Raji (cell line): ENCODE data around the gene GTF3A.

Source experiments
- POLR2A ChIP-seq: IDR thresholded peaks from 2 replicates; pipeline ENCODE4 v1.6.1; 2011; ENCODE audit warnings: low read depth, low read length, control low read depth; ENCODE audit not compliant: insufficient read depth

GTF3A gene

DNA sequence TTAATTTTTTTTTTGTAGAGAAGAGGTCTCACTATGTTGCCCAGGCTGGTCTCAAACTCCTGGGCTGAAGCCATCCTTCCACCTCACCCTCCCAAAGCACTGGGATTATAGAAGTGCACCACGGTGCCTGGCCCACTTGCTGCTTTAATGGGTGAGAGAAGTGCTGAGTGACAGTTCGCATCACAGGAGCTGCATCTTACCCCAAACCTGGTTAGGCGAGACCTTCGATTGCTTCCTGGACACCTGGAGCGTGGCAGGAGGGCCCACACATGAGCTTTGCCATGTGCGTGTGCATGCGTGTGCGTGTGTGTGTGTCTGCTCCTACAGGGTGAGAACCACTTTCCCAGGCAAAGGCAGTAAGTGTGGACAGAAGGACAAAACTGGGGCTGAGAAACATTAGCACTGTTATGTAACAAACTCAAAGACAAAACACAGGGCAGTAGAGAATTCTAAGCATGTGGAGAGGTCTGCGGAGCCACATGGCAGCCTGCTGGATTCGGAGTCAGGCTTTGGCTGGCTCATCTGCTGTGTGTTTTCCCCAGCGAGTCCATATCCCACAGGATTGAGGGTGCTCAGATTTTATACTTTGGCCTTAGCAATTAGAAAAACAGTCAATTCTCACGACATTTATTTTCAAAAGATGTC, 37.6 kb downstream of the GTF3A start:
- TF ChIP-seq POLR2A, result no peak

DNA sequence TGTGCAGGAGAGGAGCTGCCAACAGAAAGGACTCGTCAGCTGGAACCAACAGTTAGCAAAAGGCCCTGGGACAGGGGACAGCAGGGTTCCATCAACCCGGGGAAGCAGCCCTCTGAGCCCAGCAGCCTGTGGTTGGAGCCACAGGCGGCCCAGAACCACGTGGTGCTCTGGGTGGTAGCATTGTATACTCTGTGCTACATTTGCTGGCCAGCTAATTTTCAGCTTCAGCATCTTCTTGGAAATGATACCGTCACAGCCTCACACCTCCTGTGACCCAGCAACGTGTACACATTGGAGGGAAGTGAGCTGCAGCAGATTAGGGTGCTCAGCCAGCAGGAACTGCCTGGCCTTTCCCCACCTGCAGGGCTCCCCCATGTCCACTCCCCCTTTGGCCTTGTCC, 39.1 kb downstream of the GTF3A start:
- no peak for TF ChIP-seq POLR2A

DNA sequence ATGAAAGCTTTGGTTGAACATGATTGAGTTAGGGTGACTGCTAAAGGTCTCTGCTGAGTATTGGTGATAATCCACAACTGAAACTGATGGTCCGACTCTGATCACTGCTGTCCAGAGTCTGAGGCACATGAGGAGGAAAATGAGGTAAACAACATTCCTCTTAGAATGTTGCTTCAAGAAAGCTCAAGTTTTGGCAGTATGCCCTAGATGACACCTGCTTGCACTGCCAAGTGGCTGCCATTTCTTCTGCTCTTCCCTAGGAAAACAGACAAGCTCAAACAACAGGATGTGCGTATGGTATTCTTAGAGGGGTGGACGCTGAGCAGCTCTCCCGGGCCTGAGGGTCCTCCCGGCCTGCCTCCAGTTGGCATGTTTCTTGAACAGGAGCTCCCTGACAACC, 41.2 kb downstream of the GTF3A start:
- TF ChIP-seq POLR2A, result no peak

DNA sequence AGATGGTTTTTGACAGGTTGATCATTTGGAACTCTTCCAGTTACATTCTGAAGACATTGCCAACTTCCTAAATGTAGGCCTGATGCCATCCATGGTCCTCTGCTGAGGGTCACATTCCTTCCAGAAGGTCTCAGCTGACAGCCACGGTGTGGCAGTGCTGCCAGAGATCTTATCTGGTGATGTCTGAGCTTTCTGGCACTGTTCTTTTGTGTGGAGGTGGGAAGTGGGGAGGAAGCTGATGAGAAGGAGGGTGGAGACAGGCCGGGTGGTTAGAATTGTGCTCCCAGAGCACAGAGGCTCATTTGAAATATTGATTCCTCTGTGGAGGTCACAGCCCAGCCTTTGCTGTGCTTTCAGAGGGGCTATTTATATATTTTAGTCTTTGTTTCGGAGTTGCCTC, 42.1 kb downstream of the GTF3A start:
- TF ChIP-seq POLR2A, result no peak

DNA sequence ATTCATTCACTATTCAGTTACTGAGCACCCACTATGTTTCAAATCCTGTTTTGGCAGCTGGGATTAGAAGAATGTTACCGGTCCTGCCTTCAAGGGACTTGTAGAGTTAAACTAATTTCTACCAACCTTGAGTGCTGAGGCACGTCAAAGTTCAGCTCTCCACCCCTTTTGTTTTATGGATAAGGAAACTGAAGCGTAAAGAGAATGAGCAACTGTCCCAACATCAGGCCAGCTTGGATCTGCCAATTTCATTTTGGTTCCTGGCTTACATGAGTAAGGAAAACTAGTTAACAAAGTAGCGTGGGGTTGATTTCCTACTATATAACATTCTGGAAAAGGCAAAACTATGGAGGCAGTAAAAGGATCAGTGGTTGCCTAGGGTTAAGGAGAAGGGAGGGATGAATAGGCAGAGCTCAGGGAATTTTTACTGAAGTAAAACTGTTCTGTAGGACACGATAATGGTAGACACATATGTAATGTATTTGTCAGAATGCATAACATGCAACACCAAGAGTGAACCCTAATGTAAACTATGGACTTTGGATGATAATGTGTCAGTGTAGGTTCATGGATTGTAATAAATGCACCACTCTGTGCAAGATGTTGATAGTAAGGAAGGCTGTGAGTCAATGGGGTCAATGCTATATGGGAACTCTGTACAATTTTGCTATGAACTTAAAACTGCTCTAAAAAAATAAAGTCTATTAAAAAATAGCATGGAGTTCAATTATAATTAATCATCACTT, 45.8 kb downstream of the GTF3A start:
- TF ChIP-seq POLR2A, result no peak

DNA sequence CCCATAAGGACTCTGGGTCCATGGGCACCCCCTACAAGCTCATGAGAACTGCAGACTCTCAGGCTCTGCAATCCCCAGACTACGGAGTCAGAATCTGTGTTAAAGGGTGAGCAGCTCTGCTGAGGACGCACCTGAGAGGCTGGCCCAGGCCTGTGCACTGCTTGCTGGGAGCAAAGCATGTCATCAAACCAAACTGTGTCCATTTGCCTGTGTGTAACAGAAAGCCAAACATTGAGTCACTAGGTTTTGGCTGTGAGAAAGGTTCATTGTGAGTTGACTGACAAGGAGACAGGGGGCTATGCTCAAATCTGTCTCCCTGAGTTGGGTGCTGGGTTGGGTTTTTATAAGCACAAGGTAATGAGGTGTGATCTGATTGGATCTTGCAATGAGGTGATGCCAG, 48.0 kb downstream of the GTF3A start:
- no peak for TF ChIP-seq POLR2A

DNA sequence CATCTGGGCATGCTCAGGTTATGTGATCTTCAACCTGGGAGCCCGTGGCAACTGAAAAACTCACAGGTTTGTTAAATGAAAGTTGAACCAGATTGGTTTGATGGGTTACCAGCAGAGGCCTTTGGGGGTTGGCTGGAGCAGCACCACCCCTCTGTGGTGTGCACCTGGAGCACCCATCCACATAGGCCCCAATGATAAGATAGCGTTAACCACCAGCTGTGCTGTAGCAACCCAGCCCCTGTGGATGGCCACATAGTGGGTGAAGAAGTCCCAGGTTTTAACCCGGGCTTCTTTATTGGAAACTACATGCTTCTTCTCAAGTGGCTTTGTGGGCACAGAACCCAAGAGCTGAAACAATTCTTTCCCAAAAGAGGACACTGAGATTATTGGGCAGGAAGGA, 48.5 kb downstream of the GTF3A start:
- TF ChIP-seq POLR2A, result no peak

DNA sequence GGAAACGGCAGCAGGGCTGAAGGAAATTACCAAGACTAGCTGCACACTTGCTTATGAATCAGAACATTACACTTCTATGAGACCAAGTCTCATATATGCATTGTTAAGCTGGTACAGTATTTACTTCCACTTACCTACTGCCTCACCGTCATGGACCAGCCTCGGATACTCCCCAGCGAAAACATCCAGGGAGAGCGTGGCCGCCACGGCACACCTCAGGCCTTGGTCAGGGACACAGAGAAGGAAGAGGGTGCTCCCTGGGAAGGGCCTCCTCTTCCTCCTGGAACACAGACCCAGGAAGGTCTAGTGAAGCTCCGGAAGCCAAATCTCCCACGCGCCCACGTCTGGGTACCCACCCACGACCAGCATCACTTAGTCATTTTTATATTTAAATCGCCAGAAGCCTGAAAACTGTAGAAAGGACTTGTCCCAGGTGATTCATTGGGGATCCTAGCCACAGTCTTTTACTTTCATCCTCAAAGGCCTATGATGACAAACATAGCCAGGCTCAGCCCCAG, 50.4 kb downstream of the GTF3A start:
- no peak for TF ChIP-seq POLR2A

DNA sequence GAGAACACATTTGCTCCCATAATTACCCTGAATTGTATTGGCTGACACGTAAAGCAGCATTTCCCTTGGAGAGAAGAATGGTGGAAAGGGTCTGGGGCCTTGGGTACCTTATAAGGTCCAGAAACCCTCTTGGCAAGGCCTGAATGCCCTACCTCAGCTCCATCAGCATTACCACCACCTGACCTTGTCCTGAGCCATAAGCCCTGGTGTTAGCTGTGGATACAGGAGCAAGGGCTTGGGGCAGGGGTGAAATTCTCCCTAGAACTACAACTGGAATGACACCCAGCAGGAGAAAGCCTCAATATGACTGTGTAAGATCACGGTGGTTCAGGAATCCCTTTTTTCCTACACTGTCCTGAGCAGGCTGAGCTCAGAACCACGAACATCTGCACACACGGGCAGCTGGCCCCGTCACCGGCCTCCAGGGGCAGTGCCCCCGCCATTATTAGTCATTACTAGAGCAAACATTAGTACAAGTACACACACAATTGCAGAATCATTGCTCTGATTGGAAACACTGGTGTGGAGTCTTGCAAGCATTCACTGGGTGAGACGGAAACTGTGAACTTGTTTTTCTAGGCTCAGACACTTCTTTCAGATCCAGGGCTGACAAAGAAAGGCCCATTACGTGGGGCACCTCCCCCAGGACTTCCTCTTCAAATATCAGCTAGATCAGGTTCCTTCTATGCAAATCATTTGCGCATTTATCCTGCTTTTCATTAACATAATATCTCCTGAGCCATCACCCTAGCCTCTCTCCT, 52.7 kb downstream of the GTF3A start:
- TF ChIP-seq POLR2A, result no peak

DNA sequence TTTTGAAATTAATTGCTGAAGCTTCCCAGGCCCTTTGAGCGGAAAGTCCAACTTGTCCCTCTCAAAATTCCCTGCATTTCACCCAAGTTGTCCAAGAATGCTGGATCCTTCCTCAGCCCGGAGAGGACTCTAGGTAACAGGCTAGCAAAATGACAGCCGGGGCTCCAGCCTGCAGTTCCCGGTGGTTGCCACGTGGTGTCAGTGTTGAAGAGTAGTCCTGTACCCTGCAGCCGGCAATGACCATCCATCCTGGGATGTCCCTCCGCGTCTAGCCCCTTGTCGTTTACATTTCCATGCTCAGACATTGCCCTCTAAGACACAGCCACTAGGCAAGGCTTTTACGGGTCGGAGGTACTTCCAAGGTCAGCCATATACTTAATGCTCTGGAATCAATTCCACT, 57.3 kb downstream of the GTF3A start:
- TF ChIP-seq POLR2A, result no peak

DNA sequence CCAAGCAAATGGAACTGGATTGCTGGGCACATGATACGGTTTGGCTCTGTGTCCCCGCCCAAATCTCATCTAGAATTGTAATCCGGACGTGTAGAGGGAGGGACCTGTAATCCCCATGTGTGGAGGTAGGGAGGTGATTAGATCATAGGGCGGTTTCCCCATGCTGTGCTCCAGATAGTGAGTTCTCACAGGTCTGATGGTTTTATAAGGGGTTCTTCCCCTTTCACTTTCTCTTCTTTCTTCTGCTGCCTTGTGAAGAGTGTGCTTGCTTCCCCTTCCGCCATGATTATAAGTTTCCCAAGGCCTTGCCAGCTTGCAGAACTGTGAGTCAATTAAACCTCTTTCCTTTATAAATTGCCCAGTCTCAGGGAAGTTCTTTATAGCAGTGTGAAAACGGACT, 58.6 kb downstream of the GTF3A start:
- TF ChIP-seq POLR2A, result no peak

DNA sequence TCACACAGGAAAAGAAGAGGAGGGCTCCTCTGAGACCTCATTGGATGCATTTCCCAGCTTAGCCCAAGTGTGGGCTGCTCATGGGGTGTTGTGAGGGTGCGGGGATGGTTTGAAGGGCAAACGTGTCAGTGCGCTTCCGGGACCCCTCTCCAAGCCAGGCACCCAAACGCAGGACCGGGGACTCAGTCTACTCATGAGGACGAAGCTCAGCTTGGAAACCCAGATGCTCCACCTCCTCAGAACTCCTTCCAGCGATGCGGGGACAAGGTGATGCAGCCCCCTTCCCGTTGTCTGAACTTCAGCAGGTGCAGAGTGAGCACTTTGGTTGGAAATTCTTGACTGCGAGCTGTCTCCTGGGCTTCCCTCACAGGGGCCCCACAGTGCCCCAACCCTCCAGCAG, 59.0 kb downstream of the GTF3A start:
- TF ChIP-seq POLR2A, result no peak
